Osteoblast (primary cell): Measurements from ENCODE around the gene SRP9. TPM values are rescaled to one million over a fixed set of nuclear protein-coding genes. Genes with fewer than 3 reads are reported as not detected.
"Not testable (repeated sequence)": the region's sequence is repeated elsewhere in the genome, so short reads cannot be mapped to it uniquely, and the experiment has no call there.

ENCODE experiments used
- DNase-seq: peaks from one replicate; pipeline ENCODE4 v3.0.0; 2011; ENCODE audit warnings: low spot score, mixed read lengths; ENCODE audit not compliant: insufficient read length; ENCODE audit errors: missing footprints
- H2AFZ ChIP-seq: 2 replicates; pipeline ENCODE4 v1.6.0; 2011; ENCODE audit warnings: mild to moderate bottlenecking, low read length
- H3K27ac ChIP-seq: 2 replicates; pipeline ENCODE4 v1.5.1; 2011; ENCODE audit warnings: mild to moderate bottlenecking, low read depth, low read length, moderate library complexity
- H3K27me3 ChIP-seq: 2 replicates; pipeline ENCODE4 v1.6.0; 2012; ENCODE audit warnings: mild to moderate bottlenecking, control low read depth, inconsistent platforms, low read length, moderate library complexity; ENCODE audit not compliant: insufficient read depth
- H3K36me3 ChIP-seq: 2 replicates; pipeline ENCODE4 v1.5.1; 2011; ENCODE audit warnings: mild to moderate bottlenecking, low read length, control low read depth, moderate library complexity; ENCODE audit not compliant: insufficient read depth
- H3K4me1 ChIP-seq: 2 replicates; pipeline ENCODE4 v1.5.1; 2011; ENCODE audit warnings: mild to moderate bottlenecking, low read length, control low read depth, moderate library complexity; ENCODE audit not compliant: insufficient read depth
- H3K4me2 ChIP-seq: 2 replicates; pipeline ENCODE4 v1.6.0; 2011; ENCODE audit warnings: mild to moderate bottlenecking, low read length; ENCODE audit not compliant: insufficient read depth
- H3K4me3 ChIP-seq: fragments of 200-600 bp; sonication (generic); 3 replicates; pipeline ENCODE4 v1.5.1; 2012; ENCODE audit warnings: mild to moderate bottlenecking, low read length, inconsistent platforms; ENCODE audit not compliant: insufficient read depth
- H3K79me2 ChIP-seq: 2 replicates; pipeline ENCODE4 v1.6.0; 2012; ENCODE audit warnings: mild to moderate bottlenecking, low read length, control low read depth, inconsistent platforms; ENCODE audit not compliant: insufficient read depth
- H3K9me3 ChIP-seq: 2 replicates; pipeline ENCODE4 v1.5.1; 2011; ENCODE audit warnings: low read depth, low read length, control low read depth
- H4K20me1 ChIP-seq: 2 replicates; pipeline ENCODE4 v1.6.0; 2012; ENCODE audit warnings: mild to moderate bottlenecking, low read length, control low read depth; ENCODE audit not compliant: insufficient read depth
- total RNA-seq: library from RNA; depleted of rRNA; stranded (reverse); fragments of >200 nt; gene quantifications from 2 replicates; pipeline ENCODE4 v1.2.3, GENCODE V29; 2012
- TF ChIP-seq, protein P1 (sequence below): IDR thresholded peaks from 2 replicates; pipeline ENCODE4 v1.5.1; 2011; ENCODE audit warnings: mild to moderate bottlenecking, low read depth, low read length, moderate library complexity; ENCODE audit errors: extremely low read depth

Gene SRP9
- total RNA-seq, 1 donor = 178 TPM

DNA sequence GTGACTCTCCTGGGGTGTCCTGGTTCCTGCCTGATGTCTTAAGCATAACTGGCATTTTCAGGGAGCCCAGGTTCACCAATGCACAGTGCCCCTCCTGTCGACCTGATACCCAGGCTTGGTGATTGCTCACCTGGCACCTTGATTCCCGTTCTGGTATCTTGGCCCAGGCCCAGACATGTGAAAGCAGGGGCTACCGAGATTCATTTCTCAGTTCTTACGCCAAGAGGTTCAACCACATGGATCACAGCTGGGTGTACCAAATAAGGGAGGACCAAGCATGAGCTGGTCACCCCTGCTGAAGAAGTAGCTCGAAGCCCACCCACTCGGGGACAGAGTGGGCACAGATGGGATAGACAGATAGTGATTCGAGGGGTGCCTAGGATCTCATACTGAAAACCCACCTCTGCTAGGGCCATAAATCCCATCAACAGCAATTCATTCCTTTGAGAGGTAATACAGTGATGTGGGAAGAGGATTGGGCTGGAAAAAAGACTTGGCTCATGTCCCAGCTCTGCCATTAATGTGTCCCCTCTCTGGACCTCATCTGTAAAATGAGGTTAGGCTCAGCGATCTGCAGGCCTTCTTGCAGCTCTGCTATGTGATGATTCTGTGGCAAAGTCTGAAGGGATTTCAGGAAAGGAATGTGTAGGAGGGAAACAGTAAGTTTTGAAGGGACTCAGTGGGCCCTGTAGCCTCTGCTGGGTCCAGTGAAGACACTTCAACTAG lies 35.0 kb downstream of the SRP9 start:
- TF ChIP-seq, protein P1, sequence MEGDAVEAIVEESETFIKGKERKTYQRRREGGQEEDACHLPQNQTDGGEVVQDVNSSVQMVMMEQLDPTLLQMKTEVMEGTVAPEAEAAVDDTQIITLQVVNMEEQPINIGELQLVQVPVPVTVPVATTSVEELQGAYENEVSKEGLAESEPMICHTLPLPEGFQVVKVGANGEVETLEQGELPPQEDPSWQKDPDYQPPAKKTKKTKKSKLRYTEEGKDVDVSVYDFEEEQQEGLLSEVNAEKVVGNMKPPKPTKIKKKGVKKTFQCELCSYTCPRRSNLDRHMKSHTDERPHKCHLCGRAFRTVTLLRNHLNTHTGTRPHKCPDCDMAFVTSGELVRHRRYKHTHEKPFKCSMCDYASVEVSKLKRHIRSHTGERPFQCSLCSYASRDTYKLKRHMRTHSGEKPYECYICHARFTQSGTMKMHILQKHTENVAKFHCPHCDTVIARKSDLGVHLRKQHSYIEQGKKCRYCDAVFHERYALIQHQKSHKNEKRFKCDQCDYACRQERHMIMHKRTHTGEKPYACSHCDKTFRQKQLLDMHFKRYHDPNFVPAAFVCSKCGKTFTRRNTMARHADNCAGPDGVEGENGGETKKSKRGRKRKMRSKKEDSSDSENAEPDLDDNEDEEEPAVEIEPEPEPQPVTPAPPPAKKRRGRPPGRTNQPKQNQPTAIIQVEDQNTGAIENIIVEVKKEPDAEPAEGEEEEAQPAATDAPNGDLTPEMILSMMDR = no peak
- H3K4me2 ChIP-seq = peak overlapping the region; percentile 28
- H3K36me3 ChIP-seq = no peaks in the 10 kb centered on the region
- H3K4me1 ChIP-seq = peaks cover 48% of the 10 kb centered on the region
- DNase-seq = no peak
- H3K79me2 ChIP-seq = peaks cover 21% of the 10 kb centered on the region
- no peaks in the 10 kb centered on the region for H3K27me3 ChIP-seq
- peak overlapping the region; percentile 27 for H2AFZ ChIP-seq
- H3K9me3 ChIP-seq = no peaks in the 10 kb centered on the region
- H3K4me3 ChIP-seq = no peak overlapping the region
- H4K20me1 ChIP-seq = peaks cover 7% of the 10 kb centered on the region
- H3K27ac ChIP-seq = peak overlapping the region; percentile 61

DNA sequence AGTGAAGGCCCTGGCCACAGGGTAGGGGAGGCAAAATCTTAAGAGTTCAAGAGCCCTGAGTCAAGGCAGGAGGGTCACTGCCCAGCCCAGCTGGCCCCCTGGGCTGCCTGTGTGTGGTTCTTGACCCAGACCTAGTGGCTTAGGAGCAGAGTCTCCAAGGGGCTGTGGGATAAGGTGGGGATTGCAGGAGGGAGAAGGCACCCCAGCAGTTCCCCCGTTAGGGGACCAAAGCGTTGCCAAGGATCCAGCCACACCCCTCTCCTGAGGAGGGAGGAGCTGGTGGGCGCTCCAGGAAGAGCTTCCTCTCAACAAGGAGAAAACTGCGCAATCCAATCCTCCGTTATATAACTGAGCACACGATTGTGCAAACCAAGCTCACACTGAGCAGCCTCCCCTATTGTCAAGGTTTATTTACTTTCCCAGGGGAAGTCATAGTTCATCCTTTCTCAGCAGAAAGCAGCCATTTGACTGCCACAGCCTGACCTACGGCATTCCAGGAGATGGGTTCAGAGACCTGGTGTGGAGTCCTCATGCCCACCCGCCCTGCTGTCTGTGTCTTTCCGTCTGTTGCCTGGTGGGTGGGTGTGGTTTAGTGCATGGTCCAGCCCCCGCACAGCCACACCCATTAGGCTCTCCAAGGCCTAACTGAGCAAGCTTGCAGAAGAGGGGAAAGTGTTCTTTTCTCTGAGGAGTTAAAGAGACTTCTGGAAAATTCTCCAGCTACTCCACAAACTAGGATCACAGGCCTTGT lies 35.8 kb downstream of the SRP9 start:
- no peaks in the 10 kb centered on the region for H3K9me3 ChIP-seq
- no peaks in the 10 kb centered on the region for H3K36me3 ChIP-seq
- peaks cover 24% of the 10 kb centered on the region for H3K79me2 ChIP-seq
- H3K27ac ChIP-seq = peak overlapping the region; percentile 61
- no peaks in the 10 kb centered on the region for H3K27me3 ChIP-seq
- peak overlapping the region; percentile 28 for H3K4me2 ChIP-seq
- H3K4me1 ChIP-seq = peaks cover 56% of the 10 kb centered on the region
- peaks cover 7% of the 10 kb centered on the region for H4K20me1 ChIP-seq
- peak overlapping the region; percentile 27 for H2AFZ ChIP-seq
- TF ChIP-seq, protein P1 = no peak
- peak; percentile 92 for DNase-seq
- H3K4me3 ChIP-seq = peak overlapping the region; percentile 11

DNA sequence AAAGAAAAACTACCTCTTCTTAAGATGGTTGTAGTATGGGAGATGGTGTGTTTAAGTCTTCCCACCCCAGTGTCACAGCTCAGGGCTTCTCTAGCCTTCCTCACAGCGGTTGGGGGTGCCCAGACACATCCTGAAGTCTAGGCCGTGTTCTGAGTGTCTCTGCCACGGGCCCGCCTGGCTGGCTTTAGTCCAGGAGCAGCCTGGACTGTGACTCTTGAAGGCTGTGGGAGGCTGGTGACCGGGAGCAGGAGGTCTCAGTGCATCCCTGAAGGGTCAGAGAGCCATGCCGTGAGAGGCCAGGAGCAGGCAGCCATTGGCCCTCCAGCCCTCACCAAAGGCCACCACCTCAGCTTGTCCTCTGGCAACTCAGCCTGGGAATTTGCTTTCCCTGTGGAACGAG lies 36.8 kb downstream of the SRP9 start:
- Histone ChIP-seq H3K27ac (no peak overlapping the region), H3K4me1 (peaks cover 54% of the 10 kb centered on the region), H2AFZ (no peak overlapping the region), H3K79me2 (peaks cover 25% of the 10 kb centered on the region), H3K9me3 (no peaks in the 10 kb centered on the region), H3K4me3 (no peak overlapping the region), H3K4me2 (no peak overlapping the region), H4K20me1 (peaks cover 7% of the 10 kb centered on the region), H3K36me3 (no peaks in the 10 kb centered on the region), H3K27me3 (no peaks in the 10 kb centered on the region)
- DNase-seq = no peak
- TF ChIP-seq, protein P1 = no peak

DNA sequence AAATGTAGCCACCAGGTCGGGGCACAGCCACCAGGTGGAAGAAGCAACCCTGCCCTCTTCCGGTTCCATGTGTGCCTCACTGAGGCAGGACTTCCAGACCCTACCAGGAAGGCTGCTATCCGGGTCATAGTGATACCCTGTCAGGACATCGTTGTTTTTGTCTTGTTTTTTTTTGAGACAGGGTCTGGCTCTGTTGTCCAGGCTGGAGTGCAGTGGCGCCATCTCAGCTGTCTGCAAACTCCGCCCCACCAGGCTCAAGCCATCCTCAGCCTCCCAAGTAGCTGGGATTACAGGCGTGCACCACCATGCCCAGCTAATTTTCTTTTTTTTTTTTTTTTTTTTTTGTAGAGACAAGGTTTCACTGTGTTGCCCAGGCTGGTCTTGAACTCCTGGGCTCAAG lies 37.5 kb downstream of the SRP9 start:
- H3K4me3 ChIP-seq, H3K27ac ChIP-seq, DNase-seq, H3K4me2 ChIP-seq, H2AFZ ChIP-seq, H3K36me3 ChIP-seq, H3K9me3 ChIP-seq, H4K20me1 ChIP-seq, H3K27me3 ChIP-seq: not testable (repeated sequence)
- Histone ChIP-seq H3K4me1 (peaks cover 52% of the 10 kb centered on the region), H3K79me2 (peaks cover 25% of the 10 kb centered on the region)
